ENCODE measurements around the gene TTF2.

DNA sequence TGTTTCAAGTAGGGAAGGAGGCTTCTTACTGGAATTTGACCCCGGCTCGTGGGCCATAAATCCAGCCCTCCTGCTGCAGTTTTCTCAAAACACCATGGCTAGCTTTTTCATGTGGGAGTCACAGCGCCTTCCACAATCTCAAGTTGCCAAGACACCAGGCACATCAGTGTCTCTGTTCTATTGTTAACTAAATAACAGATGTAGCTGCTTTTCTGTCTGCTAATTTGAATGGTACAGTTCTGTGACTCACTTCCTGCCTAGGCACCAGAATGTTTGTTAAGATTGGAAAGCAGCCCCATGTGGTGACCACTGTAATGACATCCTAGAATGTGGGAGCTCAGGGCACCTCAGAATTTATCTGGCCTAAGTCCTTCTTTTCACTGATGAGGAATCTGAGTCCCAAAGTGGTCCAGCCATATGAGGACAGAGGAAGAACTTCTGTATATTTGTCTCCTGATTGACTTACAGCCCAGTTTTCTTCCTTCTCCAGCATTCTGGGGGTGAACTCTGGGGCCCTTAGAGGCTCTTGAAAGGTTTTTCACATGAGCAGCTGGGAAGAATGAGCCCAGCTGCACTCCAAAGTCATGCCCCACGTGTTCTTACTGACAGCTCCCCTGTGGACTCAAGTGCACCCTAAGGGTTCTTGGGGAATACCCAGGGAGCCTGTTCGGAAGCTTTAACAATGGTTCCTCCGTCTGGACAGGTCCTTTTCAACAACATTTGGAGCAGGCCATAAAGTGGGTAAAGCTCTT, 33.9 kb downstream of the TTF2 start:
- TF ChIP-seq YY1 (IDR thresholded peaks at IDR 0.05; ENCODE audit: insufficient read depth, insufficient read length) = no peak
- TF ChIP-seq ZNF274 (IDR thresholded peaks at IDR 0.05; ENCODE audit: low read depth, low read length) = no peak
- no peak for TF ChIP-seq SUZ12 (IDR thresholded peaks at IDR 0.05; ENCODE audit: extremely low read depth, insufficient read depth, insufficient read length)
